Dendritic cell treated with granulocyte-macrophage colony-stimulating factor and Interleukin-4, amounts not matched to agents 40 ng/mL and 50 ng/mL, for 4 days (primary cell): ENCODE measurements around the gene ZFHX3.
A peak's percentile ranks its signal among the peaks of the same experiment; 100 is the strongest.
"Not testable (repeated sequence)": the region's sequence is repeated elsewhere in the genome, so short reads cannot be mapped to it uniquely, and the experiment has no call there.

Source experiments
- H3K27ac Mint-ChIP-seq: one replicate; pipeline ENCODE4 v1.8.0; 2022; ENCODE audit warnings: mild to moderate bottlenecking, mixed read lengths
- H3K27me3 Mint-ChIP-seq: one replicate; pipeline ENCODE4 v1.8.0; 2022; ENCODE audit warnings: mild to moderate bottlenecking, mixed read lengths
- H3K36me3 Mint-ChIP-seq: one replicate; pipeline ENCODE4 v1.8.0; 2022; ENCODE audit warnings: low read depth, mixed read lengths
- H3K4me1 Mint-ChIP-seq: one replicate; pipeline ENCODE4 v1.8.0; 2022; ENCODE audit warnings: low read depth, mixed read lengths
- H3K4me3 Mint-ChIP-seq: one replicate; pipeline ENCODE4 v1.8.0; 2022; ENCODE audit warnings: mild to moderate bottlenecking, moderate library complexity, mixed read lengths
- H3K9me3 Mint-ChIP-seq: one replicate; pipeline ENCODE4 v1.8.0; 2022; ENCODE audit warnings: mixed read lengths
- intact Hi-C: fragments of 100-400 bp; cut with micrococcal nuclease; formaldehyde crosslinking; loops from one replicate; pipeline ENCODE4 v1.15.0; 2022

Gene ZFHX3

DNA sequence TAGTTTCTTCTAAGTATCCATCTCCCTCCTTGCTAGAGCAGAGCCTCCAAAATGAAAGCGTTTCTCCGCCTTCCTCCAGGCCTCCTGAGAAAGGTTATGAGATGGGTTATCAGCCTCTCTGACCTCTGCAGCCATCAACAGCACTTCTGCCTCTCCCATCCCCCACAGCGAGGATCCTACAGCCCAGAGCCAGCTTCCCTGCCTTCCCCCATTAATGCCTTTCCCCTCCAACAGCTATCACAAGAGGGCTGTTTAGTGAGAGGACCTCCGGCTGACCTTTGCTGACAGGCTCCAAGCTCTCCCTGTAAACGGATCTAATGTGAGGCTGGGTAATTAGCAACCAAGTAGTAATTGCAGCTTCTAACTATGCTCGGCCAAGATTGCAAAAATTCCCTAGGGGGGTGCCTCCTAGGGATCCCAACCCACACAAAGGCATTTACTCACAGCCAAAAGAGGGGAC lies 55.8 kb downstream of the ZFHX3 start:
- no peak overlapping the region for H3K27ac Mint-ChIP-seq
- intact Hi-C loops, result no loop called here
- peaks cover 48% of the 10 kb centered on the region for H3K4me1 Mint-ChIP-seq
- no peaks in the 10 kb centered on the region for H3K9me3 Mint-ChIP-seq
- H3K27me3 Mint-ChIP-seq, result no peaks in the 10 kb centered on the region
- no peak overlapping the region for H3K4me3 Mint-ChIP-seq
- no peaks in the 10 kb centered on the region for H3K36me3 Mint-ChIP-seq

DNA sequence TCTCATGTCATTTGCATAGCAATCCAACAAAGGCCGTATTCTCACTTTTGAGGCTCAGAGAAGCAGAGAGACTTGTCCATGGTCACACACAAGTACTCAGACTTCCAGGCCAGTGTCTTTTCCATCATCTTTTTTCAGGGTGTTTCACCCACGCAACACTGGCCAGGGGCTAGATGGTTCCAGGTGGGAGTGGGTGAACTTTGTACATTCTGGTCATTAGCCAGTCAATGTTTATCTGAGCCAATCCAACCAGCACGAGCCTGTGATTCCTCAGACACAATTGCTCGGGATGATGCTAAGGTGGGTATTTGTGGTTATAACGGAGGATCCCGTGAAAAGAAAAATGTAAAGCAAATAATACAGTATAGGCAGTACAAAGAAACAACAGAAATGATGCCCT lies 56.3 kb downstream of the ZFHX3 start:
- intact Hi-C loops, result no loop called here
- no peaks in the 10 kb centered on the region for H3K9me3 Mint-ChIP-seq
- peaks cover 42% of the 10 kb centered on the region for H3K4me1 Mint-ChIP-seq
- H3K36me3 Mint-ChIP-seq, result no peaks in the 10 kb centered on the region
- H3K27me3 Mint-ChIP-seq, result no peaks in the 10 kb centered on the region
- H3K27ac Mint-ChIP-seq, result no peak overlapping the region
- no peak overlapping the region for H3K4me3 Mint-ChIP-seq

DNA sequence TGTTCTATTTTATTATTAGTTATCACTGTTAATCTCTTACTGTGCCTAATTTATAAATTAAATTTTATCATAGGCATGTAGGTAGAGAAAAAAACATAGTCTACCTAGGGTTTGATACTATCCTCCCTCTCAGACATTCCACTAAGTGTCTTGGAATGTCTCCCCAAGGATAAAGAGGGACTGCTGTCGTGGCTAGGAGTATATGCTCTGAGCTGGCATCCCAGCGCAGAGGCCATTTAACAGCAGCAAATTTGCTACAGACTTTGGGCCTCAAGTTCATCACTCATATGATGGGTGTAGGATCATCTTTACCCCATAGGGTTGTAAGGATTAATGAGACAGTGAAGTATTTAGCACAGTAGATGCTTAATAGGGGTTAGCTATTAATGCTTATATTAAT lies 56.7 kb downstream of the ZFHX3 start:
- intact Hi-C loops, result no loop called here
- peaks cover 38% of the 10 kb centered on the region for H3K4me1 Mint-ChIP-seq
- H3K27me3 Mint-ChIP-seq, result no peaks in the 10 kb centered on the region
- H3K27ac Mint-ChIP-seq, result no peak overlapping the region
- H3K4me3 Mint-ChIP-seq, result no peak overlapping the region
- no peaks in the 10 kb centered on the region for H3K9me3 Mint-ChIP-seq
- H3K36me3 Mint-ChIP-seq, result no peaks in the 10 kb centered on the region

DNA sequence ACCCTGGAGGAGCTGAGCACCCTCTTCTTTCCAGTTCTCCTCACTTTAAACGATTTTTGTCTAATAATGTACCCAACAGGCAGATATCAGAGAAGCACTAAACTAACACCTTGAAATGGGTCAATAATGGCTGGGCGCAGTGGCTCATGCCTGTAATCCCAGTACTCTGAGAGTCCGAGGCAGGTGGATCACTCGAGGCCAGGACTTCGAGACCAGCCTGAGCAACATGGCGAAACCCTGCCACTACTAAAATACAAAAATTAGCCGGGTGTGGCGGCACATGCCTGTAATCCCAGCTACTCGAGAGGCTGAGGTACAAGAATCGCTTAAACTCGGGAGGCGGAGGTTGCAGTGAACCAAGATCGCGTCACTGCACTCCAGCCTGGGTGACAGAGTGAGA lies 57.4 kb downstream of the ZFHX3 start:
- Mint-ChIP-seq H3K4me3 (no peak overlapping the region), H3K9me3 (no peaks in the 10 kb centered on the region), H3K36me3 (no peaks in the 10 kb centered on the region), H3K4me1 (peaks cover 34% of the 10 kb centered on the region), H3K27me3 (no peaks in the 10 kb centered on the region), H3K27ac (peak overlapping the region; percentile 28)
- intact Hi-C loops, result no loop called here

DNA sequence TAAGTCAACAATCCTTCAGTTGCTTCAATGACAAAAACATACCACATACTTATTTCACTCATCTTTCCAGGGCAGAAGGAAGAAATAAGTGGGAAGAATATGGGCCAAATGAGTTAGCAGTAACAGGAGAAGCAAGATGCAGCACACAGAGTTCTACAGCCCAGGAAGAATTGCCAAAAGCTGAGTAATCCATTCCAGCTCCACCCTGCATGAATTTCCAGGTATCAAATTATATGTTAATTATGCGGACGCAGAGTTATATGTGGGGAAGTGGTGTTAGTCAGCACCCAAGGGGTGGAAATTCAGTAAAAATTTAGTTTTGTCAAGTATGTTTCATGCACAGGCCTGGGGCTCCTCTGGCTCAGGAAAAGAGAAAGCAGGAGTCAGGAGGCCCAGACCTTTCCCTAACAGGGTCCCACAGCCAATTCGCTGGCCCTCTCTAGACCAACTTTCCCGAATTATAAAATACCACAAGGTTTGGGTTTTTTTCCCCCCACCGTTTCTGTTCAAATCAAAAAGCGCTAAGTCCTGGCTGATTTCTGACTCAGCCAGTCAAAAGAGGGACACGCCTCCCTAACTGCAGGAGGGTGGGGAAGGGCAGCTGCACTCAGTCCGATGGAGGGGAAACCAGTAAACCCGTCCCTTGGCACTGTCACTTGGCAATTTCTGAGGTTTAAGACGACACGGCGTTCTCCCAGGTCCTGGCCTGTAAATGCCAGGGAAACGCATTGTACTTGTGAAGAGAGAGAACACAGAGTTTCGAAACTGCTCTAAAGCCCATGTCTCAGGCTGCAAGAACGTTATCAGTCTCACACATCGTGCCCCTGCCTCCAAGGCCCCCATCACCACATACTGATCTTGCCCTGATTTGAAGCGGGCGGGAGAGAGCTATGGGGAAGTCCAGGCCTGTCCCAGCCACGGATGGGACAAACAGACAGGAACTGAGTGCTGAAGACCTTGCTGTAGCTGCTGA lies 58.1 kb downstream of the ZFHX3 start:
- H3K27ac Mint-ChIP-seq, result peak overlapping the region; percentile 28
- peak overlapping the region; percentile 21 for H3K4me3 Mint-ChIP-seq
- H3K27me3 Mint-ChIP-seq, result no peaks in the 10 kb centered on the region
- intact Hi-C loops, result no loop called here
- H3K4me1 Mint-ChIP-seq, result peaks cover 34% of the 10 kb centered on the region
- H3K36me3 Mint-ChIP-seq, result no peaks in the 10 kb centered on the region
- H3K9me3 Mint-ChIP-seq, result no peaks in the 10 kb centered on the region

DNA sequence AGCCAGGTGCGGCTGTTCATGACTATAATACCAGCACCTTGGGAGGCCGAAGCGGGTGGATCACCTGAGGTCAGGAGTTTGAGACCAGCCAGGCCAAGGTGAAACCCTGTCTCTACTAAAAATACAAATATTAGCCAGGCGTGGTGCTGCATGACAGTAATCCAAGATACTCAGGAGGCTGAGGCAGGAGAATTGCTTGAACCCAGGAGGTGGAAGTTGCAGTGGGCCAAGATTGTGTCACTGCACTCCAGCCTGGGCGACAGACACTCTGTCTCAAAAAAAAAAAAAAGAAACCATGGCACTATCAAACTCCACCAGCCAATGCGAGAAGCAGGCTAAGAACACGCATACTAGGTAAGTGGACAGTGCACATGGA lies 58.7 kb downstream of the ZFHX3 start:
- H3K9me3 Mint-ChIP-seq, H3K27ac Mint-ChIP-seq, intact Hi-C loops, H3K4me3 Mint-ChIP-seq, H3K27me3 Mint-ChIP-seq, H3K36me3 Mint-ChIP-seq: not testable (repeated sequence)
- H3K4me1 Mint-ChIP-seq, result peaks cover 38% of the 10 kb centered on the region

DNA sequence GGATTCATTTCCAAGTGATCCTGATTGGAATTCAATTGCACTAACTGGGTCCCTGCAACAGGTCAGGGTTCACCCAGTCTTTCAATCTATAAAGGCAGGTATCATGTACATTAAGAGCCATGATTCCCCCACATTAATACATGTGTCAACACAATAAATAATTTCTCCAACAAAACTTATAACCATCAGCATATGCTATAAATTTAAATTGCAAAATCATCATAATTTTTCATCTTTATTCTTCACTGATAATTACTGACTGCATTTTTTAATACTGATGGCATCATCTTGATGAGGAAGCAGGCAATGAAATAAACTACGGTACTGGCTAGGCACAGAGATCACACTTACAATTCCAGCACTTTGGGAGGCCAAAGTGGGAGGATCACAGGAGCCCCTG lies 59.4 kb downstream of the ZFHX3 start:
- Mint-ChIP-seq H3K36me3 (no peaks in the 10 kb centered on the region), H3K4me3 (no peak overlapping the region), H3K27me3 (no peaks in the 10 kb centered on the region), H3K4me1 (peaks cover 42% of the 10 kb centered on the region), H3K9me3 (no peaks in the 10 kb centered on the region), H3K27ac (no peak overlapping the region)
- intact Hi-C loops, result no loop called here

DNA sequence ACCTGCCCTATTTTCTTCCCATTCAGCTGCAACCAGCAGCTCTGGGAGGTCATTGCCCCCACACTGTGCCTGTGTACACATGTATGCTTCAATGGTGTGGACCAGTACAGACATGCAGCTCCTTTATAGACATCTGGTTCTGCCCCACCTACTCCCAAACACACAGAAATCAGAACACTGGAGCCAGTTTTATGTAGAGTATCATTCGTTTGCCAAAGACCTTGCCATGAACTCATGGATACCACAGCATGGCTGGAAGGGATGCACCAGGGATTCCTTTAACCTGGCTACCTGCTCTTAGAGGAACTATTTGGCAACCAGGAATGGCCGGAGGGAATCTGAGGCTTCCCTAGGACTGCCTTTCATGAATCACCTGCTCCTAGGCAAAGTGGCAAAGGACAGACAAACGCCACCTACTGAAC lies 60.4 kb downstream of the ZFHX3 start:
- Mint-ChIP-seq H3K9me3 (no peaks in the 10 kb centered on the region), H3K27me3 (no peaks in the 10 kb centered on the region), H3K4me3 (no peak overlapping the region), H3K4me1 (peaks cover 41% of the 10 kb centered on the region), H3K27ac (no peak overlapping the region), H3K36me3 (no peaks in the 10 kb centered on the region)
- intact Hi-C loops, result no loop called here

DNA sequence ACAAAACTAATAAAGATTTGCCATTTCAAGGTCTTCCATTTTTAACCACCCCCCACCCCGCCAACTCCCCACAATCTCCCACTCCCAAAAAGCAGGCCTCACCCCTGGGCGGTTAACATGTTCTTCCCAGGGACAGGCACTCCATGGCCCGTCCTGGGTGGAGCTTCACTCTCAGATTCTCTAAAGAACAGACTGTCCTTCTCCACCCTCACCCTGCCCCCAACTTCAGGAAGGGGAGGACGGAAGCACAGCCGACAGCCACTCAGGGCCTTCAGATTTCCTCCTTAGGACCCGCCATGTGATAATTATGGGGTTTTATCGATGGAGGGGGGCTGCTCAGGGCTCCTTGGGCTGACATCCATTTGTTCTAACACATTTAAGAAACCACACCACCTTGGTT lies 61.9 kb downstream of the ZFHX3 start:
- Mint-ChIP-seq H3K9me3 (no peaks in the 10 kb centered on the region), H3K4me1 (peaks cover 35% of the 10 kb centered on the region), H3K27ac (no peak overlapping the region), H3K36me3 (no peaks in the 10 kb centered on the region), H3K4me3 (no peak overlapping the region), H3K27me3 (no peaks in the 10 kb centered on the region)
- intact Hi-C loops, result no loop called here

DNA sequence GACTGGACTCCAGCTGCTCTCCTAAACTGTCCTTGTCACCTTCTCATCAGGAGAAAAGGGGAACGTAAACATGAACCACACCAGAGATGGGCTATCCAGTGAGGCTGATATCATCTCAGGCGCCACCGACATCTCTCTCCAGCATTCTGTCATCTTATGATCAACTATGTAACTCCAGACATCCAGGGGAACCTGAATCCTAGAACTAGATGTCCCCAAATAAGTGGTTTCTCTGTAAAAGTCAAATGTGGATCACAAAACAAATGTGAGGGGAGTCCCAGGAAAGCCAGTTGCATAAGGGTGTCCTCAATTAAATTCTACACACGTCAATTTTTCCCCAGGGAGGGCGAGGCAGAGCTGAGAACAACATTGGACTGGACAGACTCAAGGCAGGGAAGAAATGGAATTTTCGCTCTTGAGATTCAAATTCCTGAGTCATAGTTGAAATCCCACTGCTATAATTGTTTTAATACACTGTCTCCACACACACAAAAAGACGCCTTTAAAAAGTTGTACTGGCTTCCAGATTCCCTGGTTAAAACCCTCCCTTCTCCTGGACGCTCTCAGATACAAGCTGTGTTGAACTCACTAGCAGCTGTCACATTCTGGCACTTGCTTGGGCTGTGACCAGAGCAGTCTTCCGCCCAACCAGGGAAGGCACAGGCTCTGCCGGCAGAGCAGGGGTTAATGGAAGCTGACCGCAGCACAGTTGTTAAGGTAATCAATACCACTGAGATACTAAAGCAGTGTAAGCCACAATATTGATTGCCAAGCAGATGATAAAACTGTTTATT lies 62.6 kb downstream of the ZFHX3 start:
- intact Hi-C loops, result no loop called here
- peaks cover 31% of the 10 kb centered on the region for H3K4me1 Mint-ChIP-seq
- H3K27me3 Mint-ChIP-seq, result no peaks in the 10 kb centered on the region
- no peak overlapping the region for H3K4me3 Mint-ChIP-seq
- no peaks in the 10 kb centered on the region for H3K9me3 Mint-ChIP-seq
- no peaks in the 10 kb centered on the region for H3K36me3 Mint-ChIP-seq
- no peak overlapping the region for H3K27ac Mint-ChIP-seq

DNA sequence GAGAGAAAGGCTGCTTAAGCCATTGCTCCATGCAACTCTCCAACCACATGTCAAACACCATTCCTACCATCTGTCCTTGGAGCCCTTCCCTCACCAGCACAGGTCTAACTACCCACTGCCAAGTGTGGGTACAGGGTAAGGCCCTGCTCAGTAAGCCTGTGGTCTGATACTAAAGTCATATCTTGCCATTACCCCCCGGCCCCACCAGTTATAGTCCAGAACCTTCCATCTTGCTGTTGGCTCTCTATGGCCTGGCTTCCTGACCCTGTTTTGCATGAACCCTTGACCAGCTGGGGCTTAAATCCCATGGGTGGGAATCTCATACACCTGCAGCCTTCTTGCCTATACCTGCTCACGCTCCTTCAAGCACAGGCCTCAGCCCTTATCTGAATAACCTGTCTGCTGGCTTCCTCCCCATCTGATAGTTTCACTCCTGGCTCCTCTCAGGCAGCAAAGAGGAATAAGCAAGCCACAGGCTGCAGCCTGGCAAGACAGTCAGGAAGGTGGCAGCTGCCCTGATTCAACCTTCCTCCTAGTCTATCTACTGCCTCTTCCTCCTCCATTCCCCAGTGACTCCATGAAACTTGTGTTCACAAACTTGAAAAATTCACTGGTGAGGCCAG lies 64.1 kb downstream of the ZFHX3 start:
- Mint-ChIP-seq H3K9me3 (no peaks in the 10 kb centered on the region), H3K4me1 (peaks cover 25% of the 10 kb centered on the region), H3K27me3 (no peaks in the 10 kb centered on the region), H3K36me3 (no peaks in the 10 kb centered on the region), H3K4me3 (no peak overlapping the region), H3K27ac (peak overlapping the region; percentile 9)
- intact Hi-C loops, result no loop called here

DNA sequence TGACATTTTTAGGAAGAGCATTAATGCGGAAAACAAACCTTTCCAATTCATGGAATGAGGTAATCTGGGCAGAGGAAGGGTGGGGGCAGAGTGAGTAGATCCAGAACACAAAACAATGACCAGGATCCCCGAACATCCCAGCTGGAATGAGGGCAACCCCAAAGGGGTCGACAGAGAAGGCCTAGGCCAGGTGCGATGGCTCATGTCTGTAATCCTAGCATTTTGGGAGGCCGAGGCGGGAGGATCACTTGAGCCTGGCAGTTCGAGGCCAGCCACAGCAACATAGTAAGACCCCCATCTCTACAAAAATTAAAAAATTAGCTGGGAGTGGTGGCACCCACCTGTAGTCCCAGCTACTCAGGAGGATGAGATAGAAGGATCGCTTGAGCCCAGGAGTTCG lies 64.7 kb downstream of the ZFHX3 start:
- no peaks in the 10 kb centered on the region for H3K9me3 Mint-ChIP-seq
- H3K27me3 Mint-ChIP-seq, result no peaks in the 10 kb centered on the region
- H3K4me1 Mint-ChIP-seq, result peaks cover 31% of the 10 kb centered on the region
- no peak overlapping the region for H3K27ac Mint-ChIP-seq
- H3K4me3 Mint-ChIP-seq, result no peak overlapping the region
- intact Hi-C loops, result no loop called here
- H3K36me3 Mint-ChIP-seq, result no peaks in the 10 kb centered on the region

DNA sequence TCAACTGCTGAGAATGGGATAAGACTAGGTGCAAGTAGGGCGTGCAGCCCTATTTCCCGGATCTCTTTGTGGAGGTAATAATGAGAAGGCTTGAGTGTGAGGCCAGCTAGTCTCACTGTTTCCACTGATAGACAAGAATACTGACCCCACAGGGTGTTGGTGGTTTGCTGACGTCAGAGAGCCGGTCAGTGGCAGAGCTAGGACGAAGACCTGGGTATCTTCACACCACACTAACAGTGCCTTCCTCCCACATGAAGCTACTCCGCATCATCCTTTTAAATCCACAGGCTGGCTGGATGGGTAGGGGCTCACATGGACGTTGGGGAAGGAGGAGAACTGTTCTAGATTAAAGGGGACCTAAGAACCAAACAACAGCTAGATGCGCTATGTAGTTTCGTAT lies 68.0 kb downstream of the ZFHX3 start:
- Mint-ChIP-seq H3K27ac (no peak overlapping the region), H3K9me3 (no peaks in the 10 kb centered on the region), H3K4me3 (no peak overlapping the region), H3K27me3 (no peaks in the 10 kb centered on the region), H3K36me3 (no peaks in the 10 kb centered on the region), H3K4me1 (peaks cover 40% of the 10 kb centered on the region)
- intact Hi-C loops, result no loop called here

DNA sequence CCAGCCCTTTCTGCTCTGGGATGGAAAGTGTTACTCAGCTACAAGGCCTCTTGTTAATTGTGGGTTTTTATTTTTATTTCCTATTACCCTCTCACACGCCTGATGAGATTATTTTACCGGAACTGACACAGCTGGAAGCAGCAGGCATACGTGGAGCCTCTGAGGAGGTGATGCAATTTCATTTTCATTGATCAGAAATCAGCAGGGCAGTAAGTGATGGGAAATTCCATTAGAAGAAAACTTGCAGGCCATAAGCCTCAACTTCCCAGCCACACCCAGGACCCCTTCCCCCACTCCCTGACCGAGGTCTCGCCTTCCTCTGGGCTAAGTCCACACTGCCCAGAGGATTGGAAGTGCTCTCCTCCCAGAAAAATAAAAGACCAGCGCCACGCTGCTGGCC lies 69.7 kb downstream of the ZFHX3 start:
- Mint-ChIP-seq H3K4me3 (no peak overlapping the region), H3K4me1 (peaks cover 33% of the 10 kb centered on the region), H3K27ac (peak overlapping the region; percentile 45), H3K27me3 (no peaks in the 10 kb centered on the region), H3K9me3 (no peaks in the 10 kb centered on the region), H3K36me3 (no peaks in the 10 kb centered on the region)
- intact Hi-C loops, result no loop called here
